22Rv1 (cell line): ENCODE measurements around the gene LETM1.

Source experiments
- CTCF ChIP-seq: fragments of 450-650 bp; IDR thresholded peaks from 2 replicates; pipeline ENCODE4 v1.5.1; 2017; ENCODE audit warnings: mild to moderate bottlenecking
- ZFX ChIP-seq: fragments of 450-650 bp; IDR thresholded peaks from 2 replicates; pipeline ENCODE4 v1.6.1; 2017; ENCODE audit warnings: antibody characterized with exemption, borderline replicate concordance

- TF ChIP-seq CTCF: no peak
- TF ChIP-seq ZFX: no peak
These were observed 7.5 kb upstream of the LETM1 start for GRCh38 chr4:1863297-1864033.
